Liver (tissue), 9 donors: Measurements from ENCODE around the gene LCN12. TPM values are rescaled to one million over a fixed set of nuclear protein-coding genes. Genes with fewer than 3 reads are reported as not detected.

Experiments
- DNase-seq: peaks from one replicate; pipeline ENCODE4 v3.0.0-alpha.2; 2017; ENCODE audit warnings: low spot score
- H3K27ac ChIP-seq, 2 donors: one replicate each; pipeline ENCODE4 v1.7.0; 2013; ENCODE audit warnings: inconsistent platforms in 2 of 2, low read length in 2 of 2, control low read depth in 1 of 2, low read depth in 1 of 2, mild to moderate bottlenecking in 1 of 2
- H3K27me3 ChIP-seq, 4 donors: one replicate each; pipeline versions ENCODE4 v1.6.1 to v1.7.0; 2013; ENCODE audit warnings: low read length in 3 of 4, inconsistent platforms in 1 of 4, mild to moderate bottlenecking in 1 of 4, moderate library complexity in 1 of 4; ENCODE audit not compliant: control insufficient read depth in 4 of 4, insufficient read depth in 4 of 4
- H3K36me3 ChIP-seq, 4 donors: one replicate each; pipeline versions ENCODE4 v1.6.1 to v1.7.0; 2013; ENCODE audit warnings: low read length in 3 of 4, mild to moderate bottlenecking in 3 of 4, low read depth in 1 of 4, moderate library complexity in 1 of 4; ENCODE audit not compliant: control insufficient read depth in 4 of 4, insufficient read depth in 3 of 4
- H3K4me1 ChIP-seq, 4 donors: one replicate each; pipeline versions ENCODE4 v1.6.1 to v1.7.0; 2013; ENCODE audit warnings: low read length in 3 of 4, mild to moderate bottlenecking in 3 of 4, moderate library complexity in 1 of 4; ENCODE audit not compliant: control insufficient read depth in 4 of 4, insufficient read depth in 4 of 4
- H3K4me3 ChIP-seq, 3 donors: one replicate each; pipeline versions ENCODE4 v1.6.1 to v1.7.0; 2013; ENCODE audit warnings: low read length in 3 of 3, control low read depth in 1 of 3, low read depth in 1 of 3, mild to moderate bottlenecking in 1 of 3
- H3K9ac ChIP-seq, 2 donors: one replicate each; pipeline ENCODE4 v1.7.0; 2013; ENCODE audit warnings: low read length in 2 of 2, mild to moderate bottlenecking in 2 of 2, moderate library complexity in 2 of 2, control low read depth in 1 of 2, low read depth in 1 of 2
- H3K9me3 ChIP-seq, 4 donors: one replicate each; pipeline versions ENCODE4 v1.6.1 to v1.7.0; 2013; ENCODE audit warnings: low read length in 3 of 4; ENCODE audit not compliant: control insufficient read depth in 4 of 4
- ATF3 ChIP-seq: IDR thresholded peaks from 2 replicates; pipeline ENCODE4 v1.6.1; 2016; ENCODE audit warnings: antibody characterized with exemption
- CTCF ChIP-seq: fragments of 150-350 bp; IDR thresholded peaks from 2 replicates; pipeline ENCODE4 v1.5.1; 2017; ENCODE audit warnings: improper control_type of control experiment, low read depth, low read length; ENCODE audit not compliant: missing input control
- EGR1 ChIP-seq, 2 donors: IDR thresholded peaks; 2 replicates each; pipeline ENCODE4 v1.6.1; 2016 to 2018; ENCODE audit warnings: antibody characterized with exemption in 2 of 2, low read depth in 2 of 2
- FOXA1 ChIP-seq: IDR thresholded peaks from 2 replicates; pipeline ENCODE4 v1.6.1; 2016; ENCODE audit warnings: antibody characterized with exemption
- HNF4G ChIP-seq: IDR thresholded peaks from 2 replicates; pipeline ENCODE4 v1.6.1; 2016; ENCODE audit warnings: antibody characterized with exemption
- JUND ChIP-seq, 2 donors: IDR thresholded peaks; 2 replicates each; pipeline ENCODE4 v1.6.1; 2016; ENCODE audit warnings: antibody characterized with exemption in 2 of 2
- MAX ChIP-seq: IDR thresholded peaks from 2 replicates; pipeline ENCODE4 v1.6.1; 2016; ENCODE audit warnings: antibody characterized with exemption
- SP1 ChIP-seq: IDR thresholded peaks from 2 replicates; pipeline ENCODE4 v1.6.1; 2018; ENCODE audit warnings: antibody characterized with exemption, mild to moderate bottlenecking
- TAF1 ChIP-seq: conservative IDR thresholded peaks from 2 replicates; pipeline ENCODE4 v1.6.1; 2016; ENCODE audit warnings: antibody characterized with exemption, mild to moderate bottlenecking
- YY1 ChIP-seq: IDR thresholded peaks from 2 replicates; pipeline ENCODE4 v1.6.1; 2016; ENCODE audit warnings: antibody characterized with exemption, mild to moderate bottlenecking
- ZBTB33 ChIP-seq: IDR thresholded peaks from 2 replicates; pipeline ENCODE4 v1.6.1; 2016; ENCODE audit warnings: antibody characterized with exemption
- WGBS: extraction: QIAGEN DNeasy Blood & Tissue Kit; methylation state at CpG from one replicate; pipeline ENCODE4 v1.1.7; 2013; 5-methylcytosine and 5-hydroxymethylcytosine counted together
- polyA plus RNA-seq, 2 donors: library from polyadenylated mRNA; stranded (reverse) in 1 of 2; unstranded in 1 of 2; fragments of 200-250 nt in 1 of 2; fragments of >200 nt in 1 of 2; fragmentation: Nextera tagmentation in 1 of 2; extraction: Ambion mirVana in 1 of 2; gene quantifications; one replicate each; pipeline versions ENCODE4 v1.2.1 to v1.2.3, GENCODE V29; 2013 to 2015
- total RNA-seq, 2 donors: library from RNA; depleted of rRNA; stranded (reverse); fragments of >200 nt; gene quantifications; one replicate each; pipeline ENCODE4 v1.2.3, GENCODE V29; 2014
- donor health status: healthy.
- donor health status: healthy.
- donor health status: healthy.
- donor health status: healthy.
- donor health status: healthy.

The LCN12 gene
- total and polyA plus RNA-seq, 4 donors: 2.3 to 12.2 (median 6.2) TPM

- Histone ChIP-seq H3K27me3 (no peaks in the 10 kb centered on the region), H3K9me3 (no peaks in the 10 kb centered on the region), H3K27ac (no peak overlapping the region), H3K9ac (no peak overlapping the region), H3K4me1 (peaks cover 0 to 7% (median 4%) of the 10 kb centered on the region in 4 donors), H3K4me3 (peak overlapping the region in 1 of 3 donors; percentile 33), H3K36me3 (no peaks in the 10 kb centered on the region)
- TF ChIP-seq CTCF (no peak), HNF4G (no peak), ATF3 (no peak), YY1 (no peak), EGR1 (IDR thresholded peaks at IDR 0.05; ENCODE audit: low read depth in 2 of 2) (no peak), TAF1 (no peak), SP1 (no peak)
- DNase-seq: peak; percentile 47
- 6% methylated on average over 78 of the region's 78 CpGs for WGBS
Observed at GRCh38 chr9:136978073-136978864, 26.2 kb downstream of the LCN12 start.

GRCh38 chr9:136978865-136979544 lies 26.9 kb downstream of the LCN12 start:
- WGBS: 56% methylated on average over 41 of the region's 41 CpGs
- no peak overlapping the region for H3K9ac ChIP-seq
- H3K27ac ChIP-seq: no peak overlapping the region
- TF ChIP-seq ZBTB33: no peak
- TF ChIP-seq FOXA1: no peak
- TF ChIP-seq JUND (IDR thresholded peaks at IDR 0.05): no peak
- no peak for TF ChIP-seq MAX
- TF ChIP-seq TAF1: no peak
- no peak for TF ChIP-seq CTCF
- no peaks in the 10 kb centered on the region for H3K9me3 ChIP-seq
- H3K27me3 ChIP-seq: peaks cover 0 to 2% (median 0%) of the 10 kb centered on the region in 4 donors
- peaks cover 0 to 7% (median 4%) of the 10 kb centered on the region in 4 donors for H3K4me1 ChIP-seq
- H3K4me3 ChIP-seq: no peak overlapping the region
- DNase-seq: no peak
- H3K36me3 ChIP-seq: no peaks in the 10 kb centered on the region
